ENCODE measurements around the gene SEMA4B. TPM values are rescaled to one million over a fixed set of nuclear protein-coding genes. Genes with fewer than 3 reads are reported as not detected.

The SEMA4B gene
- total and polyA plus RNA-seq, 2 experiments from 2014 or later, result 16.7 to 48.2 TPM

GRCh38 chr15:90207252-90207651 lies 6.1 kb downstream of the SEMA4B start:
- peaks cover 46% of the 10 kb centered on the region for H3K79me2 ChIP-seq (replicated peaks; ENCODE audit: insufficient read depth)
- Mint-ChIP-seq H3K27ac (no peak overlapping the region), H3K36me3 (ENCODE audit: low read depth) (peaks cover 11% of the 10 kb centered on the region; the same call in 2 of the 3 replicates)

More at GRCh38 chr15:90207252-90207651, 6.1 kb downstream of the SEMA4B start:
- no peak for DNase-seq (ENCODE audit: low spot score)
- no peaks in the 10 kb centered on the region for H3K27me3 ChIP-seq (ENCODE audit: insufficient read depth)
- no peaks in the 10 kb centered on the region for H3K36me3 ChIP-seq (ENCODE audit: insufficient read depth)
- no peaks in the 10 kb centered on the region for H3F3A ChIP-seq (replicated peaks; ENCODE audit: low read depth)
- H3K4me1 ChIP-seq (ENCODE audit: insufficient read depth), result peaks cover 5% of the 10 kb centered on the region; the same call in 1 of the 2 replicates
- Mint-ChIP-seq H3K9me3 (no peaks in the 10 kb centered on the region), H3K4me3 (no peak overlapping the region), H3K27me3 (ENCODE audit: insufficient read depth, low read depth, poor library complexity) (peaks cover 15% of the 10 kb centered on the region), H3K4me1 (peaks cover 16% of the 10 kb centered on the region)
- H4K20me1 ChIP-seq (replicated peaks; ENCODE audit: insufficient read depth), result peaks cover 21% of the 10 kb centered on the region
- no peak overlapping the region for H3K4me3 ChIP-seq
- ATAC-seq, result no peak
- H3K4me2 ChIP-seq, result no peak overlapping the region
- H3K9me2 ChIP-seq (ENCODE audit: insufficient read depth), result no peaks in the 10 kb centered on the region
- TF ChIP-seq POLR2AphosphoS5 (IDR thresholded peaks at IDR 0.05; ENCODE audit: low read depth) (no peak), CTCF (conservative IDR thresholded peaks at IDR 0.05; ENCODE audit: low read depth in 2 of 2) (no peak), EZH2phosphoT487 (IDR thresholded peaks at IDR 0.05; ENCODE audit: unreplicated experiment) (no peak), ZNF114 (CRISPR knock-in tag; IDR thresholded peaks at IDR 0.05) (no peak), NANOG (IDR thresholded peaks at IDR 0.05; ENCODE audit: borderline replicate concordance) (no peak), ETS1 (IDR thresholded peaks at IDR 0.05) (no peak), REST (IDR thresholded peaks at IDR 0.05; ENCODE audit: unreplicated experiment) (no peak), EZH2 (IDR thresholded peaks at IDR 0.05; ENCODE audit: low read depth, unreplicated experiment) (no peak)
- no peak overlapping the region for H2AFZ ChIP-seq
- no peak overlapping the region for H3K27ac ChIP-seq (ENCODE audit: low read depth)

Data from GM23338 (cell line).